Fibroblast of lung (primary cell): ENCODE results near the gene SLC5A1. TPM values are rescaled to one million over a fixed set of nuclear protein-coding genes. Genes with fewer than 3 reads are reported as not detected.

Experiments used
- DNase-seq, 2 donors: peaks; one replicate each; pipeline versions ENCODE4 v3.0.0 to v3.0.0-alpha.2; 2010; ENCODE audit warnings: low read depth in 2 of 2
- H2AFZ ChIP-seq: 2 replicates; pipeline ENCODE4 v1.5.1; 2012; ENCODE audit warnings: low read length, control low read depth, inconsistent platforms
- H3K27ac ChIP-seq: 2 replicates; pipeline ENCODE4 v1.5.1; 2011; ENCODE audit warnings: low read length, control low read depth; ENCODE audit not compliant: insufficient read depth
- H3K27me3 ChIP-seq: 2 replicates; pipeline ENCODE4 v1.5.1; 2011; ENCODE audit warnings: mild to moderate bottlenecking, low read length; ENCODE audit not compliant: control insufficient read depth, insufficient read depth
- H3K36me3 ChIP-seq: 2 replicates; pipeline ENCODE4 v1.5.1; 2011; ENCODE audit warnings: low read length; ENCODE audit not compliant: control insufficient read depth, insufficient read depth
- H3K4me1 ChIP-seq: 2 replicates; pipeline ENCODE4 v1.5.1; 2011; ENCODE audit warnings: low read length; ENCODE audit not compliant: control insufficient read depth, insufficient read depth; ENCODE audit errors: extremely low read depth
- H3K4me2 ChIP-seq: 2 replicates; pipeline ENCODE4 v1.5.1; 2011; ENCODE audit warnings: low read length, control low read depth; ENCODE audit not compliant: insufficient read depth; ENCODE audit errors: extremely low read depth
- H3K4me3 ChIP-seq, 4 experiments: fragments of 200-600 bp in 1 of 4; sonication (generic) in 1 of 4; replicated peaks in 1 of 4; 2 replicates each; pipeline ENCODE4 v1.5.1; 2011 to 2016; ENCODE audit warnings: low read length in 4 of 4, low read depth in 3 of 4, mild to moderate bottlenecking in 3 of 4, control low read depth in 2 of 4, inconsistent platforms in 1 of 4, mixed read lengths in 1 of 4; ENCODE audit not compliant: insufficient read depth in 1 of 4; ENCODE audit errors: control extremely low read depth in 1 of 4
- H3K79me2 ChIP-seq: 2 replicates; pipeline ENCODE4 v1.5.1; 2012; ENCODE audit warnings: mild to moderate bottlenecking, low read length, inconsistent platforms; ENCODE audit not compliant: control insufficient read depth, insufficient read depth
- H3K9ac ChIP-seq: 2 replicates; pipeline ENCODE4 v1.5.1; 2011; ENCODE audit warnings: mild to moderate bottlenecking, low read length, control low read depth; ENCODE audit not compliant: insufficient read depth
- H3K9me3 ChIP-seq: 2 replicates; pipeline ENCODE4 v1.5.1; 2012; ENCODE audit warnings: low read depth, low read length; ENCODE audit not compliant: control insufficient read depth, insufficient read depth
- H4K20me1 ChIP-seq: 2 replicates; pipeline ENCODE4 v1.5.1; 2011; ENCODE audit warnings: low read length; ENCODE audit not compliant: control insufficient read depth, insufficient read depth; ENCODE audit errors: extremely low read depth
- EZH2 ChIP-seq: IDR thresholded peaks from 2 replicates; pipeline ENCODE4 v1.5.1; 2012; ENCODE audit warnings: low read length, control low read depth, mild to moderate bottlenecking; ENCODE audit errors: missing control alignments
- polyA plus RNA-seq, 2 donors: library from polyadenylated mRNA; depleted of rRNA in 1 of 2; stranded (reverse) in 1 of 2; unstranded in 1 of 2; fragments of >200 nt; gene quantifications; 2 replicates each; pipeline ENCODE4 v1.2.1, GENCODE V29; 2011 to 2012; ENCODE audit warnings: missing spikeins in 1 of 2
- total RNA-seq: library from RNA; depleted of rRNA; stranded (reverse); fragments of >200 nt; gene quantifications from 2 replicates; pipeline ENCODE4 v1.2.1, GENCODE V29; 2014
- TF ChIP-seq, protein P1 (sequence below), 2 donors: IDR thresholded peaks in 1 of 2; conservative IDR thresholded peaks in 1 of 2; 1 replicate in 1 of 2; 2 replicates in 1 of 2; pipeline ENCODE4 v1.5.1; 2011 to 2012; ENCODE audit warnings: low read length in 2 of 2, control low read depth in 1 of 2, inconsistent platforms in 1 of 2, low read depth in 1 of 2, mild to moderate bottlenecking in 1 of 2

The SLC5A1 gene
- total and polyA plus RNA-seq, 2 donors (not counting 1 experiment from before 2014, with no cell fraction given): not detected

DNA sequence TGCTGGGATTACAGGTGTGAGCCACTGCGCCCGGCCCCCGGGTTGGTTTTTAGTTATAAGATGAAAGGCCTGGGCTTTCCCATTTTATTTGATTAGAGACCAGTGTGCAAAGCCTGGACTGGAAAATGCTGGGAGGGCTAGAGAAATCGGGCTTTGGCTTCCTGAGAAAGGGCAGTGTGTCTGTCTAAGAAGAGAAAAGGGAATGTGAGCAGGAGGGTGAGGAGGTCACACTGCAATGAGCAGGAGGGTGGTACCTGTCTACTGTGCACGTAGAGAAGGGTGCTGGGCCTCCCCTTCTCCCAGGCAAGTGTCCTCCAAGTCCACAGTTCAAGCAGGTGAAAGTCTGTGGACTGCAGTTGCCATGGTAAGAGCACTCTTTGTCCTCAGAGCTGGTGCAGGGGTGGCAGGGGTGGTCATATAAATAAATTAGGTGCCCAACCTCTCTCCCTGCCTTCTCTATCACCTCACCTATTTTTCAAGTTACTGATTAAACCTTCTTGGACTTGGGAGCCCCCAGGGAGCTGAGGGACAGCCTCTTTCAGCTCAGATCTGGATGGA is 30.8 kb downstream of the SLC5A1 start:
- Histone ChIP-seq H3K9ac (no peak overlapping the region), H3K9me3 (no peaks in the 10 kb centered on the region), H3K79me2 (no peaks in the 10 kb centered on the region), H3K4me3 (no peak overlapping the region), H3K4me1 (no peaks in the 10 kb centered on the region), H4K20me1 (no peaks in the 10 kb centered on the region), H3K27me3 (peaks cover 2% of the 10 kb centered on the region), H3K36me3 (no peaks in the 10 kb centered on the region), H3K27ac (no peak overlapping the region), H2AFZ (no peak overlapping the region), H3K4me2 (no peak overlapping the region)
- TF ChIP-seq EZH2: no peak
- TF ChIP-seq, protein P1, sequence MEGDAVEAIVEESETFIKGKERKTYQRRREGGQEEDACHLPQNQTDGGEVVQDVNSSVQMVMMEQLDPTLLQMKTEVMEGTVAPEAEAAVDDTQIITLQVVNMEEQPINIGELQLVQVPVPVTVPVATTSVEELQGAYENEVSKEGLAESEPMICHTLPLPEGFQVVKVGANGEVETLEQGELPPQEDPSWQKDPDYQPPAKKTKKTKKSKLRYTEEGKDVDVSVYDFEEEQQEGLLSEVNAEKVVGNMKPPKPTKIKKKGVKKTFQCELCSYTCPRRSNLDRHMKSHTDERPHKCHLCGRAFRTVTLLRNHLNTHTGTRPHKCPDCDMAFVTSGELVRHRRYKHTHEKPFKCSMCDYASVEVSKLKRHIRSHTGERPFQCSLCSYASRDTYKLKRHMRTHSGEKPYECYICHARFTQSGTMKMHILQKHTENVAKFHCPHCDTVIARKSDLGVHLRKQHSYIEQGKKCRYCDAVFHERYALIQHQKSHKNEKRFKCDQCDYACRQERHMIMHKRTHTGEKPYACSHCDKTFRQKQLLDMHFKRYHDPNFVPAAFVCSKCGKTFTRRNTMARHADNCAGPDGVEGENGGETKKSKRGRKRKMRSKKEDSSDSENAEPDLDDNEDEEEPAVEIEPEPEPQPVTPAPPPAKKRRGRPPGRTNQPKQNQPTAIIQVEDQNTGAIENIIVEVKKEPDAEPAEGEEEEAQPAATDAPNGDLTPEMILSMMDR (conservative IDR thresholded peaks at IDR 0.05 in 1 of 2, IDR thresholded peaks at IDR 0.05 in 1 of 2; ENCODE audit: low read depth in 1 of 2, low read length in 2 of 2): no peak
- DNase-seq: no peak

GRCh38 chr22:32075997-32076760 is 33.1 kb downstream of the SLC5A1 start:
- peaks cover 2% of the 10 kb centered on the region for H3K27me3 ChIP-seq
- no peaks in the 10 kb centered on the region for H3K4me1 ChIP-seq
- no peaks in the 10 kb centered on the region for H4K20me1 ChIP-seq
- no peaks in the 10 kb centered on the region for H3K79me2 ChIP-seq
- H3K27ac ChIP-seq: no peak overlapping the region
- no peak for TF ChIP-seq EZH2
- TF ChIP-seq, protein P1 (conservative IDR thresholded peaks at IDR 0.05 in 1 of 2, IDR thresholded peaks at IDR 0.05 in 1 of 2; ENCODE audit: low read depth in 1 of 2, low read length in 2 of 2): no peak
- H2AFZ ChIP-seq: no peak overlapping the region
- H3K4me2 ChIP-seq: no peak overlapping the region
- H3K4me3 ChIP-seq: no peak overlapping the region
- H3K9me3 ChIP-seq: no peaks in the 10 kb centered on the region
- H3K9ac ChIP-seq: no peak overlapping the region
- H3K36me3 ChIP-seq: no peaks in the 10 kb centered on the region
- DNase-seq: no peak

- DNase-seq: no peak
- Histone ChIP-seq H3K36me3 (no peaks in the 10 kb centered on the region), H3K4me3 (no peak overlapping the region), H4K20me1 (no peaks in the 10 kb centered on the region), H3K27ac (no peak overlapping the region), H3K9me3 (no peaks in the 10 kb centered on the region), H3K79me2 (no peaks in the 10 kb centered on the region), H3K4me1 (no peaks in the 10 kb centered on the region), H3K27me3 (peaks cover 2% of the 10 kb centered on the region), H3K4me2 (no peak overlapping the region), H3K9ac (no peak overlapping the region), H2AFZ (no peak overlapping the region)
- TF ChIP-seq EZH2: no peak
- TF ChIP-seq, protein P1 (conservative IDR thresholded peaks at IDR 0.05 in 1 of 2, IDR thresholded peaks at IDR 0.05 in 1 of 2; ENCODE audit: low read depth in 1 of 2, low read length in 2 of 2): no peak
Measured at GRCh38 chr22:32076761-32077084, 33.7 kb downstream of the SLC5A1 start.
